GM20000 (cell line): ENCODE data around the gene MAPK6.
"Not testable (repeated sequence)": the region's sequence is repeated elsewhere in the genome, so short reads cannot be mapped to it uniquely, and the experiment has no call there.

Source experiments
- DNase-seq: peaks from one replicate; pipeline ENCODE4 v3.0.0; 2012; ENCODE audit warnings: low spot score
- TF ChIP-seq, protein P1 (sequence below): IDR thresholded peaks from 2 replicates; pipeline ENCODE4 v1.5.1; 2012; ENCODE audit warnings: mild to moderate bottlenecking, control low read depth; ENCODE audit errors: extremely low read depth, missing control alignments

The MAPK6 gene

DNA sequence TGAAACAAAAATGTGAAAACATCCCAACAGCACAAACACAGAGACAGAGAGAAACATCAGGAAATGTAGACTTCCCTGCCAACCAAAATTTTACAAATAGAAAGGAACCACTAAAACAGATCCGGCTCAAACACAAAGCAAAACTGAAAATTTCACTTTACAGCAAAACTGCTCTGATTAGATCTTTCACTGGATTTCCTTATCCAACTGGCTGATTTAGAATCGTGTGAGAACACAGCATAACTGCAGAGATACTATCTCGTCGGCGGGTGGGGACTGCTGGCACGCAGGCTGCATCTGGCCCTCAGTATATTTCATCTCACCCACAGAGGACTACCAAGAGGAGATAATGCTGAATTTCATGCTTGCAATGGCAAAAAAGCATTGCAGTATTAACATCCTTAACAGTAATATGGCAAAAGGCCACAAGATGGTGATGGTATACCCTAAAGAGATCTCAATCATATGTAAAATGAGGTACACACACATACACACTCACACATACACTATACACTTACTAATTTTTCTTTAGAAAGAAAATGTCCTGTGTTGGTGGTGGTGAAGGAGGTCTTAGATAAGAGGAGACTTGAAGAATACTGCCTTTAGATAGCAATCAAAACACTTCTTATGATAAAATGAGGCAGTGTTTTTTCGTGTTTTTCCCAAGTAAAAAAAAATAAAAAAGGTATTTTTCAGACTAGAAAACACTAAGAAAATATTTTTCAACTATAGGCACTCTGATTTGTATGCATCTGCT, 36.8 kb upstream of the MAPK6 start:
- peak; percentile 68 for DNase-seq
- TF ChIP-seq, protein P1, sequence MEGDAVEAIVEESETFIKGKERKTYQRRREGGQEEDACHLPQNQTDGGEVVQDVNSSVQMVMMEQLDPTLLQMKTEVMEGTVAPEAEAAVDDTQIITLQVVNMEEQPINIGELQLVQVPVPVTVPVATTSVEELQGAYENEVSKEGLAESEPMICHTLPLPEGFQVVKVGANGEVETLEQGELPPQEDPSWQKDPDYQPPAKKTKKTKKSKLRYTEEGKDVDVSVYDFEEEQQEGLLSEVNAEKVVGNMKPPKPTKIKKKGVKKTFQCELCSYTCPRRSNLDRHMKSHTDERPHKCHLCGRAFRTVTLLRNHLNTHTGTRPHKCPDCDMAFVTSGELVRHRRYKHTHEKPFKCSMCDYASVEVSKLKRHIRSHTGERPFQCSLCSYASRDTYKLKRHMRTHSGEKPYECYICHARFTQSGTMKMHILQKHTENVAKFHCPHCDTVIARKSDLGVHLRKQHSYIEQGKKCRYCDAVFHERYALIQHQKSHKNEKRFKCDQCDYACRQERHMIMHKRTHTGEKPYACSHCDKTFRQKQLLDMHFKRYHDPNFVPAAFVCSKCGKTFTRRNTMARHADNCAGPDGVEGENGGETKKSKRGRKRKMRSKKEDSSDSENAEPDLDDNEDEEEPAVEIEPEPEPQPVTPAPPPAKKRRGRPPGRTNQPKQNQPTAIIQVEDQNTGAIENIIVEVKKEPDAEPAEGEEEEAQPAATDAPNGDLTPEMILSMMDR, result peak; percentile 47

DNA sequence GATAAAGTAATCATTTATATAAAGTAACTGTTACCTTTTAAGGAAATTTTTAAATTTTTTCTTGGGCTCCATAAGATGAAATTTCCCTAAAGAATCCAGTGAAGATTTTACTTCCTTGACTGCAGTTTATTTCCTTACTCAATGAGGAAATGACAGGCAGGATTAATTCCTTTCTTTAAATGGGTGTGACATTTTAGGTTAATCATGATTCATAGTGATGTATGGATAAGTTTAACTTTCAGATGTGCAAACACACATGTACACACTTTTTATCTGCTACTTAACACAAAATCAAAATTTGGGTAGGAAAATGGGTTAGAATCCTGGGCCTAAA, 36.3 kb upstream of the MAPK6 start:
- no peak for DNase-seq
- TF ChIP-seq, protein P1, result no peak

- DNase-seq, result no peak
Measured at GRCh38 chr15:51991141-51991540, 27.9 kb upstream of the MAPK6 start.

DNA sequence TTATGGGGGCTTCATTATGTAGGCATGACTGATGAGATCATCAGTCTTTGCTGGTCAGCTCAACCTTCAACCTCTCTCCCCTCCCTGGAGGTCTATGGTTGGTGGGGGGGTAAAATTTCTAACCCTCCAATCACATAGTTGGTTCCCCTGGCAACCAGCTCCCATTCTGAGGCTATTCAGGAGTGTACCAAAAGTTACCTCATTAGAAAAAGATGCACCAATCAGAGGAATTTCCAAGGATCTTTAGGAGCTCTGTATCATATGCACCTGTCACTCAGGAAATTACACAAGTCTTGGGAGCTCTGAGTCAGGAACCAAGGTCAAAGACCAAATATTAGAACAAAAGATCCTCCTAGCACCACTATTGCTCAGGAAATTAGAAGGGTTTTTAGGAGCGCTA, 26.1 kb upstream of the MAPK6 start:
- no peak for DNase-seq

More at GRCh38 chr15:51991141-51991540, 27.9 kb upstream of the MAPK6 start:
- TF ChIP-seq, protein P1, result no peak

GRCh38 chr15:52002351-52002750, 16.7 kb upstream of the MAPK6 start:
- DNase-seq, result no peak
- TF ChIP-seq, protein P1, result no peak

More for the DNA sequence above, 26.1 kb upstream of the MAPK6 start:
- TF ChIP-seq, protein P1, result no peak

- not testable (repeated sequence) for DNase-seq
Measured at GRCh38 chr15:52003089-52003488, 15.9 kb upstream of the MAPK6 start.

- TF ChIP-seq, protein P1, result no peak
- no peak for DNase-seq
Measured at GRCh38 chr15:52003710-52004109, 15.3 kb upstream of the MAPK6 start.

DNA sequence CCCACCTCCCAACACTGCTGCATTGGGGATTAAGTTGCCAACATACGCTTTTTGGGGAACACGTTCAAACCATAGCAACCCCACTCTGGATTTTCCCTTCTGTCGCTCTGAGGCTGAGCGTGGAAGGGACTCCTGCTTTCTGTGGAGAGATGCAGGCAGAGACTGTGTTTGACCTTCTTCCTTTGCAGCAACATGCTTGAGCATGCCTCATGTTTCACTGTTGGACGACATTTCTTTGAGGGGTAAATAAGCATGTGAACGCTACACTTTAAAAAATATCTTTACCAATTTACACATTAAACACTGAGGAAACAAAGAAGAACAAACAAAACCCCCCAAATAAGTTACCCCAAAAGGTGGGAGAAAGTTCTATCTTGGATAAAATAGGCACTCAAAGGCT, 14.2 kb upstream of the MAPK6 start:
- no peak for DNase-seq
- TF ChIP-seq, protein P1, result no peak
